Tibial nerve (tissue), 4 donors: Measurements from ENCODE around the gene ASTN1.

ENCODE experiments used
- CTCF ChIP-seq, 5 experiments: fragments of 200-600 bp in 3 of 5; fragments of 450-650 bp in 2 of 5; sonication (generic) in 3 of 5; IDR thresholded peaks; one replicate each; pipeline ENCODE4 v1.5.1; 2016 to 2019; ENCODE audit warnings: antibody characterized with exemption in 5 of 5, mild to moderate bottlenecking in 3 of 5, moderate library complexity in 2 of 5
- EP300 ChIP-seq, 2 donors: sonication (generic); formaldehyde crosslinking; IDR thresholded peaks; one replicate each; pipeline ENCODE4 v1.6.1; 2017; ENCODE audit warnings: antibody characterized with exemption in 2 of 2, mild to moderate bottlenecking in 1 of 2

GRCh38 chr1:176989023-176989422 lies 175.5 kb downstream of the ASTN1 start:
- TF ChIP-seq EP300 (IDR thresholded peaks at IDR 0.05) (no peak), CTCF (IDR thresholded peaks at IDR 0.05) (no peak)
